Measurements from ENCODE around the gene TIMM23B. TPM values are rescaled to one million over a fixed set of nuclear protein-coding genes. Genes with fewer than 3 reads are reported as not detected.
"Not testable (repeated sequence)": the region's sequence is repeated elsewhere in the genome, so short reads cannot be mapped to it uniquely, and the experiment has no call there.

Gene TIMM23B
- total RNA-seq, 2 experiments from 2014 or later: 13.0 to 14.8 TPM

DNA sequence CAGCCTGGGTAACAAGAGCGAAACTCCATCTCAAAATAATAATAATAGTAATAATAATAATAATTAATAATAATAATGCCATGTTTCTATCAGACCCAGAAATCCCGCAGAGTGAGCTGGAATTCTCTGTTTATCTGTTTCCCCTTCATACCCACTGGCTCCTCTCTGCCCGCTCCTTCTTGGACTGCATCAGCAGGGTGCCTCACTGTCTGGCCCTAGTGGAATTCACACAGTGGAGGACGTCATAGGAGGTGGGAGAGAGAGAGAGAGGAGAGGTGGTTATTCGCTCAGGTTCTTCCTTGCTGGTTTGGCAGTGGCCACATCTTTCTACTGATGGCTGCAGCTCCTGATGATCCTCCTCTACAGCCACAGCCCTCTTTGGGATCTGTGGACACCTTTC is 75.1 kb downstream of the TIMM23B start:
- H3K9me3 Mint-ChIP-seq; H3K27me3 Mint-ChIP-seq; H3K4me1 Mint-ChIP-seq; H3K36me3 Mint-ChIP-seq (ENCODE audit: low read depth); H3K27ac Mint-ChIP-seq; CTCF ChIA-PET; DNase-seq; POLR2A ChIA-PET; H3K4me3 Mint-ChIP-seq: not testable (repeated sequence)

DNA sequence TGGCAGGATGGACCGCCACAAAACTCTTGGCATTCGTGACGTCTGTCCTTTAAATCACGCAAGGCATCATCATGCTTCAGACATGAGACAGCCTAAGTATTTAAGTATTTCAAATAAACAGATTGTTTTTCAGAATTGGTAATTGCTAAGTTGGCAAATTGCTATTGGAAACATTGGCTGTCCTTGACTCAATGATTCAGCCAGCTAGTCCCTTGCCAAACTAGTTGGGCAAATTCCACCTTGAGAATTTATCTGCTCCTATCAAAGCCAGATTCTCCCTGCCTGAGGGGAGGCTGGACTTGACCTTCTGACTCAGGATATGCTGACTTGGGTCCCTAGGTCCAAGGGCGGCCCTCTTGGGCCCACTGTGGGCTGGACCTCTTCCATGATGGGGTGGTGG is 75.8 kb downstream of the TIMM23B start:
- H3K4me3 Mint-ChIP-seq; POLR2A ChIA-PET; DNase-seq; CTCF ChIA-PET; H3K36me3 Mint-ChIP-seq (ENCODE audit: low read depth); H3K9me3 Mint-ChIP-seq; H3K4me1 Mint-ChIP-seq; H3K27me3 Mint-ChIP-seq; H3K27ac Mint-ChIP-seq: not testable (repeated sequence)

DNA sequence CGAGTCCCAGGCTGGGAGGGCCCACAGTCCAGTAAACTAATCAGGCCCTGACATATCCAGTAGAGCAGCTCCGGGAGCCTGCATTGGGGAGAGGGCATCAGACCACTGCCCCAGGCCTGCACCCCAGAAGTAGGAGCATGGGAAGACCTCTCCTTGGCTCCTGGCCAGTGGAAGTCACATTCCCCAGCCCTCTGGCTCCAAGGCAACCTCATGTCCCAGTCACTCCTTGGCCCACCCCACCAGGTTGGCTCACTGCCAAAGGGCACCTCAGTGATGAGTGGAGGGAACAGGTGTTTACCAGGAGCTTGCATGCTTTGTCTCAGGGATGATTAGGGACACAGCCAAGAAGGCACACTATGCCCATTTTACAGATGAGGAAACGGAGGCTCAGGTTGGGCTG is 77.4 kb downstream of the TIMM23B start:
- POLR2A ChIA-PET; DNase-seq; H3K36me3 Mint-ChIP-seq (ENCODE audit: low read depth); CTCF ChIA-PET; H3K27me3 Mint-ChIP-seq; H3K9me3 Mint-ChIP-seq; H3K27ac Mint-ChIP-seq; H3K4me3 Mint-ChIP-seq; H3K4me1 Mint-ChIP-seq: not testable (repeated sequence)

DNA sequence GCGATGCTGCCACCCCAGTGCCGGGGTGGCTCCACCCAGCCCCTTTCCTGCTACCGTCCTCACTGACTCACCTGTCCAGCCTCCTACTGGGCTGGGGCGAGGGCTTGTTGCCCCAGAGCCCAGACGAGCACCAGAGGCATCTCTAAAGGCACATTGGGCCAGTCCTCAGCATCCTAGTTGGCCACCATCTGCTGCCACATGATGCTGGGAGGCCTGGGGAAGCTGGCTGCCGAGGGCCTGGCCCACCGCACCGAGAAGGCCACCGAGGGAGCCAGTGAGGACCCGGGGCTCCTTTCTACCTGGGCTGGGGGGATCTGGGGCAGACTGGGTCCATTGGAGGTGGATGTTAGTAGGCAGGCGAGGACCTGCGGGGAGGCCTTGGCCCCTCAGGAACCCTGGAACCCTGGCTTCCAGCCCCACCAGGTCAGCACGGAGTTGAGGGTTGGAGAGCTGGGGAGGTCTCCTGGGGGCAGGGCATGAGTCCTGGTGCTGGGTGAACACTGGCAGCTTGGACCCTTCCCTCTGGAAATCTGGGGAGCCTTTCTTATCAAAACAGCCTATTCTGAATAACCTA is 78.7 kb downstream of the TIMM23B start:
- H3K36me3 Mint-ChIP-seq (ENCODE audit: low read depth); CTCF ChIA-PET; POLR2A ChIA-PET; DNase-seq; H3K9me3 Mint-ChIP-seq; H3K27ac Mint-ChIP-seq; H3K4me1 Mint-ChIP-seq; H3K4me3 Mint-ChIP-seq: not testable (repeated sequence)
- peaks cover 15% of the 10 kb centered on the region for H3K27me3 Mint-ChIP-seq

DNA sequence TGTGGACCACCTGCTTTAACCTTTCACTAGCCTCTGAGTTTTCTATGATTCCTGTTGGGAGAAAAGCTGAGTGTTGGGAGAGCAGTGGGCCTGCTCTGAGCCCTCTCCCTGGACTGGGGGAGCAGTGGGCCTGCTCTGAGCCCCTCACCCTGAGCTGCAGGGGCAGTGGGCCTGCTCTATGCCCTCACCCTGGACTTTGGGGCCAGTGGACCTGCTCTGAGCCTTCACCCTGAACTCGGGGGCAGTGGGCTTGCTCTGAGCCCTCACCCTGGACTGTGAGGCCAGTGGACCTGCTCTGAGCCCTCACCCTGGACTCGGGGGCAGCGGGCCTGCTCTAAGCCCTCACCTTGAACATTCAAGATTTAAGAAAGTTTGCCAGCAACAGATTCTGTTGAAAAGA is 79.8 kb downstream of the TIMM23B start:
- ChIA-PET POLR2A (no interaction called here), CTCF (no interaction called here)
- Mint-ChIP-seq H3K4me3 (no peak overlapping the region), H3K27ac (no peak overlapping the region), H3K4me1 (no peaks in the 10 kb centered on the region), H3K27me3 (peaks cover 25% of the 10 kb centered on the region), H3K9me3 (no peaks in the 10 kb centered on the region), H3K36me3 (ENCODE audit: low read depth) (no peaks in the 10 kb centered on the region)
- no peak for DNase-seq

Other genes with a start within 250 kb of the TIMM23B start
- not detected for gene OGDHL, start 179.7 kb upstream of the TIMM23B start, total RNA-seq
- 10 to 100 TPM; 28.5 to 28.8 TPM for gene PARG, start within 50 bp of the TIMM23B start, total RNA-seq
- gene AGAP6, start 46.4 kb downstream of the TIMM23B start, total RNA-seq: 10 to 100 TPM in 1 of 2 experiments, 1 to 10 TPM in 1; 9.8 to 11.9 TPM
- 10 to 100 TPM; 34.7 to 35.0 TPM for gene WASHC2A, start 125.9 kb downstream of the TIMM23B start, total RNA-seq

Data from activated CD4-positive, alpha-beta memory T cell treated with anti-CD3 and anti-CD28 coated beads, Interleukin-2, amount 10 ng/mL, durations not matched to agents 7 days and 5 days (primary cell).